NCI-H187 treated with DMSO at 0.1 percent for 48 hours (cell line): ENCODE data around the gene ERC2.

Experiments used
- DNase-seq: peaks from one replicate; lab custom pipeline; 2025; lab: John Stamatoyannopoulos, UW

The ERC2 gene

GRCh38 chr3:55984626-55985025 lies 483.6 kb downstream of the ERC2 start:
- DNase-seq = no peak

DNA sequence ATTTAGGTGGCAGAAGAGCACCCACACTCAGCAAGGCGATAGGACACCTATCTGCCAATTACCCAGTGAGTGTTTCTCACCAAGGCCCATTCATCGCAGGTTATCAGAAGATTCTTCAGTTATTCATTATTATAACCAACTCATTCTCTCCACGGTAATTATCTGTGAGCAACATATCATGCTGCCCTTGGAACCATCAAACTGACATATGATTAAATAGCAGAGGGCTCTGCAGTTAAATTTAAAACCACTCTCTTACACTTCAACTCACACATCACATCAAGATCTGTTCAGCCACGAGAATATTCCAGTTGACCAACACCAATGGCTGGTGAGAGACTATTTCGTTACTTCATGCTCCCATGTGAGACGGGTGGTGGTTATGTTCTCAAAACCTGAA lies 489.3 kb downstream of the ERC2 start:
- DNase-seq = no peak

DNA sequence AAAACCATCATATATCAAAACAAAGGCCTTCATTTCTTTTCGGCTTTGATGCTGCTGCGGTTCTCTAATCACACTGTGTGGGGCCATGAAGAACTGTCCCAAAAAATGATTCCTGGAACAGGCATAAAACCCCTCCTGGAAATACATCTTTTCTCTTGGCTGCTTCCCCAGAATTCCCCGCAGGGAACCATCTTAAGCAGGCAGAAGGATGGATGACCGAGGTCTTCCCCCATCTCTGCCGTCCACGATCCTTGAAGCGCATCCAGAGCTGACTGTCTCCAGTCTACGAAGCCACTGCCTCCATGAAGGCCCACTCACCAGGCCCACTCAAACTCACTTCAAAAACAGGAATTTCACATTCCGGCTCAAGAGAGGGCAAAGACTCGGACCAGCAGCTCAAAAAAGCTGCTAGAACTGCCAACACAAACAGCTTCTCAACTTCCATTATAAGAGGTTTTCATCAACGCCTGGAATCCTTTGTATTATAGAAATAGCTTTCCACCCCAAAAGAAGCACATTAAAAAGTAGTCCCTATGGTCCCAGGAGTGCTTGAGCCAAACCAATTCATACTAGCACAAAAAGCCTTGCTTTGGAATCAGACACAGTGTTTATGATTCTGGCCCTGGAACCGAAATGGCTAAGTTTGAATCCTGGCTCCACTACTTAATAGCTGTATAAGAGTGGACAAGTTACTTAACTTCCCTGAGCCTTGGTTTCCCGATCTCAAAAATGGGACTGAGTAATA lies 493.7 kb downstream of the ERC2 start:
- no peak for DNase-seq

GRCh38 chr3:55969634-55970033 lies 498.6 kb downstream of the ERC2 start:
- DNase-seq = no peak

GRCh38 chr3:55968331-55968730 lies 499.9 kb downstream of the ERC2 start:
- DNase-seq = no peak

- no peak for DNase-seq
Observed at GRCh38 chr3:55966566-55966965, 501.7 kb downstream of the ERC2 start.

- no peak for DNase-seq
Observed at GRCh38 chr3:55965776-55966175, 502.5 kb downstream of the ERC2 start.

GRCh38 chr3:55964491-55964985 lies 503.7 kb downstream of the ERC2 start:
- DNase-seq = no peak

GRCh38 chr3:55963601-55964000 lies 504.7 kb downstream of the ERC2 start:
- DNase-seq = no peak

DNA sequence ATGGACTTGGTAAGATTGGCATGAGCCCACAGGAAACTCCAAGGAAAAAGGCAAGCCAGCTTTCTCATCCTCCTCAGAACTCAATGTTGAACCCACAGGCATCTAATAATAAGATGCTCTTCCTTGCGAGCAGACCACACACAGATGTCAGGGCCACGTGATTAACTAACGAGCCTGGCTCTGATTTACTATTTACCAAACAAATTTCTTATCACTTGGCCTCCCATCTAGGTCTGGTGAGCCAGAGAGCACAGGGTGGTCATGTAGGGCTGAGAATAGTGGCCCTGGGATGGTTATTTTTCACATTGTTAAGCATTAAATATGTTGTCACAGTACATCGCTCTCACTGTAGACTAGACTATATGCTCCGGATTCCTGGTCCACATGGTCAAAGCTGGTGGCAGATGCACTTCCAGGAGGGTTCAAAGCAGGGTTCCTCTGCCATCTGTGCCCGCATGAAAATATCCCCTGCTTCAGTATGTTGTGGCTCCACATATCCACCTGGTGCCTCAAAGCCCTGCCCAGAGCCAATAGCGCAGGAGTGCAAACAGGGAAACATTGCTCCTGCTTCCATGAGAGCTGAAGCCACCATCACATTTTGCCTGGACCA lies 508.7 kb downstream of the ERC2 start:
- DNase-seq = no peak

GRCh38 chr3:55958605-55959004 lies 509.7 kb downstream of the ERC2 start:
- no peak for DNase-seq

DNA sequence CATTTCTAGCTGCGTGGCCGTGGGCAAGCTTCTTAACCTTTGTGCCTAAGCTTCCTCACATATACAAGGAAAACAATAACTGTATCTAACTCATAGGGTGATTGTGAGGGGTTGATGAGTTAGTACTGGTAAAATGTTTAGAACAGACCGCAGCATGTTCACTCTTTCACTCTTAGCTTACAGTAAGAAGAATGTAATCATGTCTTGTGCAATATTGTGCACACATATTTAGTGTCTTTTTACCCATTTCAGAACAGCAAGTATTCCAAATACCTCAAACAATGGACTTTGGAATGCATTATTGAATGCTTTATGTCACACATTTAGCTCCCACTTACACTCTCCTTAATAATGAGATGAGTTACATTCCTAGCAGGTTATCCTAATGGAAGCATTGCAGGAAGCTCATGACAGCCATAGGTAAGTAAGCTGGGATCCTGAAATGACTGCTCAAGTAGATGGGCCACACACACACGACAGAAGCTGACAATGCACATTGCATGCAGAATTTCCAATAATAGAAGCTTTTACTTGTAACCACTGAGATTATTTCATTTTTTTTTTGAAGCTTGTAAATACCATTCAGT lies 512.3 kb downstream of the ERC2 start:
- no peak for DNase-seq

DNA sequence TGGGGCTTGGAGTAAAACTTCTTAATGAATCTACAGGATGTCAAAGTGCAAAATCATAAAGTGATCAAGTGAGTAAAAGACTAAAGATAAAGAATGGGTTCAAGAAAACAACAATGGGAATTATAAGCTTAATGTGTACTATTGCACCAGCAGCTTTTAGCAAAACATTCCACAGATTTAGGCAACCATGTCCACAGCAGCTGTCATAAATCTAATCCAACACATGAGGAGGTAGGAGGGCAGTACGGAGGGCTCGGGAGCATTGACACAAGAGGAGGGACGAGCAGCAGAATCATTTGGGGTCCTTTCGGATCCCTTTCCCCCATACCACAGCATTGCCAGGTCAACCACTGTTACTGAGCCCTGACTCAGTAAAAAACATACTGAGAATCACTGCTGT lies 516.9 kb downstream of the ERC2 start:
- no peak for DNase-seq

DNA sequence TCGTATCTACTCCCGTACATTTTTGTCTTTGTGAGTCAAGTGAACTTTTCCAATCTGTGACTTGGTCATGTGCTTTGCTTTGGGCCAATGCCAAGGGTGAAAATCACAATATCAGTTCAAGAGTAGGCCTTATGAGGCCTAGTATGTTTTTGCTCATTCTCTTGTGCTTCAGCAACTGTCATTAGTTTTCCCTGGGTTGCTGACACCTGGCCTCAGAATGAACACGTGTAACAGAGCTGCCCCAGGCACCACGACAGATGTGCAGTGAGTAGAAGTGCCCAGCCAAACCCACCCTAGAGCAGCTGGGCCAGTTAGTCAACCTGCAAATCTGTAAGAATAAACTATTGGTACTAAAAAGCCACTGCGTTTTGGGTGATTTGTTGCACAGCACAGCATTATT lies 520.9 kb downstream of the ERC2 start:
- DNase-seq = no peak

DNA sequence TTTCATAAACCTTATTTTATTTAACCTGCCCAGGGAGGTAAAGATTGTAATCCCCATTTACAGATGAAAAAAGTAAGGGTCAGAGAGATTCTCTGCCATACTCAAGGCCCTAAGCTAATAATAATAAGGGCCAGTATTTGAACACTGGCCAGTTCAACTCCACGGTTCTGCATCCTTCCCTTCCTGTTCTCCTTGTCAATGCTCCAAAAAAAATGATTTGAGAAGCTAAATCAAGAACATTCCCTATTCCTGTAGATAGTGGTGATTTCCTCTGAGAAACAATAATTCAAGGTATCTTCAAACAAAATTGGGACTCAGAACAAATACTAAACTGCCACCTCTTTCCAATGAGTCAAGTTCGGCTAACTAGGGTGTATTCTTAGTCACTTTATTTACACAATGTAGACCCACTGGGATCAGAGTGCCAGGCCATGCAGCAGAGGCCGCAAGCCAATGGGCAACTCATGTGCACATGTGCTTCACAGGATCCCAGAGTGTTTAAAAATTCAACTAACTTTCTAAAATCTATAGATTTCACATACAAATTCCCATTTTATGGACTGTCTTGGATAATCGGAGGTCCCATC lies 521.6 kb downstream of the ERC2 start:
- DNase-seq = no peak

GRCh38 chr3:55942868-55943267 lies 525.4 kb downstream of the ERC2 start:
- DNase-seq = no peak

GRCh38 chr3:55939287-55939686 lies 529.0 kb downstream of the ERC2 start:
- no peak for DNase-seq

DNA sequence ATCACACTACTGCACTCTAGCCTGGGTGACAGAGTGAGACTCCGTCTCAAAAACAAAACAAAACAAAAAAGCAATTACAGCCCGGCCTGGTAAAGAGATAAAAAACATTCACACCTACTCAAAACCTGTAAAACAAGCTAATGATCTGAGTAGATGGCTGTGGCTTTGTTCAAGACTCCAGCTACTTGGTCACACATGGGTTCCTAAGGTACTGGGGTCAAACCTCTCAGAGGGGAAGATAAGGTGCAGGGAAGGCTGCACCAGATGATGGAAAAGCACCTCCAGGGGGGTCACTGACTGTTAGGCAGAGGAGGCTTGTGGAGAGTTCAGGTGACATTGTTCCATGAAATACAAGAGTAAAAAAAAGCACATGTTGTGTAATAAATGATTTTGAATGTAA lies 531.0 kb downstream of the ERC2 start:
- DNase-seq = no peak

DNA sequence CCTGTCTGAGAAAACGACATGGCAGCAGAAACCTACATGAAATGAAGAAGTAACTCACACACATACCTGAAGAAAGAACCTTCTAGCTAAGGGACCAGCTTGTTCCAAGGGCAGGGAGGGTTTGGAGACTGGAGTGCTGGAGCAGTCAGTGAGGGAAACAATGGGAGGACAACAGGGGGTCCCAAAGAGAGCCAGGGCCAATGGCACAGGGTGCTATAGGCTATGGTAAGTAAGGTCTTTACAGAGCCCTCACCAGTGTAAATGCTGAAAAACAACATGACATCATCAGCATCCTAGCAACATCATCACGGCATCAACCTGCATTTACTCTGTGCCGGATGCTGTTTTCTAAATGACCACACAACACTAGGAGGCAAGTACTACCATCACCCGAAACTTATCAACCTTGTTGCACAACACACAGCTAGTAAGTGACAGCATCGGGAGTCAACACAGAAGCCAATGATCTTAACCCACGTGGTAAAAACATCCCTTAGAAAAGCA lies 531.7 kb downstream of the ERC2 start:
- DNase-seq = no peak

- peak; percentile 3 for DNase-seq
Observed at GRCh38 chr3:55935241-55935640, 533.0 kb downstream of the ERC2 start.

- no peak for DNase-seq
Observed at GRCh38 chr3:55934771-55935170, 533.5 kb downstream of the ERC2 start.

DNA sequence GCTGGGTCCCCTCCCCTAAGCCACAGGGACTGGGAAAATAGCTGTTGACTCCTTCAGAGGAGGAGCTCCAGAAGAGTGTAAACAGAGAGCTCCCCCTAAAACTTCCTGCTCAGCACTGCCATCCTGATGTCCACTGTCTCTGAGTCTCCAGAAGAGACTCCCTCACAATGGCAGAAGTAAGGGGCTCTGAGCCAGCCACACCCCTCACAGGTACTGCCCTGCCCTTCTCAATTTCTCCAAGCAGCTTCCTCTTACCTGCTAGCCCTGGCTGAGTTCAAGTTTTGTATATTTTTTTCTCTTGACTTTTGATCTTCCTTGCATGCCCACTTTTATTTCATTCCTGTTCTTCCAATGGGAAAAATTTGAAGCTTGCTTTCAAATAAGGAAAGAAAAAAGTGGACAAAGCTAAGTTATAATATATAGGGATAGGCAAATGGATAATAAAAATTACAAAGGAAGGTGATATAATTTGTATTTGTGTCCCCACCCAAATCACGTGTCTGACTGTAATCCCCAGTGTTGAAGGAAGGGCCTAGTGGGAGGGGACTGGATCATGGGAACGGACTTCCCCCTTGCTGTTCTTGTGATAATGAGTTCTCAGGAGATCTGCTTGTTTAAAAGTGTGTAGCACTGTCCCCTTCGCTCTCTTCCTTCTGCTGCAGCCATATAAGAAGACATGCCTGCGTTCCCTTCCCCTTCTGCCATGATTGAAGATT lies 539.0 kb downstream of the ERC2 start:
- no peak for DNase-seq
